Esophagus muscularis mucosa (tissue), 4 donors: Measurements from ENCODE around the gene UMOD. TPM values are rescaled to one million over a fixed set of nuclear protein-coding genes. Genes with fewer than 3 reads are reported as not detected.
"Not testable (repeated sequence)": the region's sequence is repeated elsewhere in the genome, so short reads cannot be mapped to it uniquely, and the experiment has no call there.

Experiments used
- DNase-seq: peaks from one replicate; pipeline ENCODE4 v3.0.0-alpha.2; 2017; ENCODE audit errors: extremely low spot score
- H3K27ac ChIP-seq, 4 donors: fragments of 200-600 bp; sonication (generic); replicated peaks in 1 of 4; 1 replicate in 3 of 4; 2 replicates in 1 of 4; pipeline ENCODE4 v1.5.1; 2016 to 2019; ENCODE audit warnings: mild to moderate bottlenecking in 1 of 4
- H3K27me3 ChIP-seq, 4 donors: fragments of 200-600 bp; sonication (generic); one replicate each; pipeline versions ENCODE4 v1.5.1 to v1.6.0; 2016 to 2019
- H3K36me3 ChIP-seq, 4 donors: fragments of 200-600 bp; sonication (generic); one replicate each; pipeline ENCODE4 v1.5.1; 2016 to 2019
- H3K4me1 ChIP-seq, 4 donors: fragments of 200-600 bp; sonication (generic); one replicate each; pipeline ENCODE4 v1.5.1; 2016 to 2019
- H3K4me3 ChIP-seq, 4 donors: fragments of 200-600 bp; sonication (generic); 1 replicate in 2 of 4; 2 replicates in 2 of 4; pipeline ENCODE4 v1.5.1; 2016 to 2019; ENCODE audit warnings: mild to moderate bottlenecking in 4 of 4, moderate library complexity in 1 of 4
- H3K9me3 ChIP-seq, 4 donors: fragments of 200-600 bp; sonication (generic); 1 replicate in 3 of 4; 2 replicates in 1 of 4; pipeline ENCODE4 v1.5.1; 2016 to 2019
- EP300 ChIP-seq: sonication (generic); formaldehyde crosslinking; IDR thresholded peaks from one replicate; pipeline ENCODE4 v1.6.1; 2017; ENCODE audit warnings: antibody characterized with exemption
- POLR2A ChIP-seq: fragments of 450-650 bp; IDR thresholded peaks from one replicate; pipeline ENCODE4 v1.6.1; 2017; ENCODE audit warnings: antibody characterized with exemption, moderate library complexity, mild to moderate bottlenecking, low read depth
- POLR2AphosphoS5 ChIP-seq, 2 donors: sonication (generic); formaldehyde crosslinking; IDR thresholded peaks; one replicate each; pipeline ENCODE4 v1.6.1; 2017; ENCODE audit warnings: antibody characterized with exemption in 2 of 2
- WGBS: methylation state at CpG from one replicate; pipeline ENCODE4 v1.1.5; 2018; 5-methylcytosine and 5-hydroxymethylcytosine counted together
- intact Hi-C: fragments of 100-400 bp; cut with DNase I; formaldehyde crosslinking; loops from one replicate; pipeline ENCODE4 v1.15.1; 2023
- total RNA-seq, 4 donors: library from RNA; depleted of rRNA; stranded (reverse); fragments of >200 nt; gene quantifications; one replicate each; pipeline versions ENCODE4 v1.1.0 to v1.2.1, GENCODE V29; 2016
- TF ChIP-seq, protein P1 (sequence below), 3 experiments: fragments of 200-600 bp in 2 of 3; fragments of 450-650 bp in 1 of 3; sonication (generic) in 2 of 3; IDR thresholded peaks; one replicate each; pipeline ENCODE4 v1.5.1; 2017 to 2019; ENCODE audit warnings: antibody characterized with exemption in 3 of 3, mild to moderate bottlenecking in 2 of 3, moderate library complexity in 1 of 3

UMOD gene
- total RNA-seq, 4 donors from 2014 or later = not detected

DNA sequence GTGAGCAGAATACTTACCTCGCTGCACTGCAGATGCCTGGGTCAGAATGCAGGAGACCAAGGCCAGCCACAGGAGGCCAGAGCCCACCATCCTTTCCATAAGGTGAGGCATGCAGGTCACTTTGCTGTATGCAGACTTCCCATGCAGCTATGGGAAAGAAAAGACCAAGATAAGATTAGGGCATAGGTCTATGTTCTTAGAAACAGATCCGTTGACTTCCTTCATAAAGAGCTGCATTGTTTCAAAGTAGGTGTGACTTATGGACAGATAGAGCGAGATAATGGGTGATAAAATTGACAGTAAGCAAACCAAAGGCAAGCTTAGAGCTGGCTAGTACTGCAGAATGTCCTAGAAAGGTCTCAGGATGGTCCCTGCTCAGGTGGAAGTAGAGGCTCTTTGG, 26.2 kb downstream of the UMOD start:
- Histone ChIP-seq H3K36me3 (no peaks in the 10 kb centered on the region), H3K27ac (no peak overlapping the region), H3K9me3 (no peaks in the 10 kb centered on the region), H3K4me1 (no peaks in the 10 kb centered on the region), H3K4me3 (no peak overlapping the region), H3K27me3 (peaks cover 0 to 3% (median 0%) of the 10 kb centered on the region in 4 donors)
- DNase-seq = no peak
- 65% methylated on average over 3 of the region's 3 CpGs for WGBS
- intact Hi-C loops = loop anchor here (10.0 kb wide), 1 partner anchor 58 kb away; no protein-coding TSS in a partner anchor
- TF ChIP-seq, protein P1, sequence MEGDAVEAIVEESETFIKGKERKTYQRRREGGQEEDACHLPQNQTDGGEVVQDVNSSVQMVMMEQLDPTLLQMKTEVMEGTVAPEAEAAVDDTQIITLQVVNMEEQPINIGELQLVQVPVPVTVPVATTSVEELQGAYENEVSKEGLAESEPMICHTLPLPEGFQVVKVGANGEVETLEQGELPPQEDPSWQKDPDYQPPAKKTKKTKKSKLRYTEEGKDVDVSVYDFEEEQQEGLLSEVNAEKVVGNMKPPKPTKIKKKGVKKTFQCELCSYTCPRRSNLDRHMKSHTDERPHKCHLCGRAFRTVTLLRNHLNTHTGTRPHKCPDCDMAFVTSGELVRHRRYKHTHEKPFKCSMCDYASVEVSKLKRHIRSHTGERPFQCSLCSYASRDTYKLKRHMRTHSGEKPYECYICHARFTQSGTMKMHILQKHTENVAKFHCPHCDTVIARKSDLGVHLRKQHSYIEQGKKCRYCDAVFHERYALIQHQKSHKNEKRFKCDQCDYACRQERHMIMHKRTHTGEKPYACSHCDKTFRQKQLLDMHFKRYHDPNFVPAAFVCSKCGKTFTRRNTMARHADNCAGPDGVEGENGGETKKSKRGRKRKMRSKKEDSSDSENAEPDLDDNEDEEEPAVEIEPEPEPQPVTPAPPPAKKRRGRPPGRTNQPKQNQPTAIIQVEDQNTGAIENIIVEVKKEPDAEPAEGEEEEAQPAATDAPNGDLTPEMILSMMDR (IDR thresholded peaks at IDR 0.05) = no peak
- TF ChIP-seq POLR2AphosphoS5 (IDR thresholded peaks at IDR 0.05) (no peak), POLR2A (no peak), EP300 (no peak)

- TF ChIP-seq POLR2AphosphoS5 (IDR thresholded peaks at IDR 0.05) (no peak), EP300 (no peak), POLR2A (no peak)
- TF ChIP-seq, protein P1 (IDR thresholded peaks at IDR 0.05) = no peak
- intact Hi-C loops = loop anchor here (10.0 kb wide), 1 partner anchor 60 kb away; no protein-coding TSS in a partner anchor
- H3K36me3 ChIP-seq = no peaks in the 10 kb centered on the region
- H3K4me3 ChIP-seq = no peak overlapping the region
- H3K4me1 ChIP-seq = no peaks in the 10 kb centered on the region
- no peak for DNase-seq
- H3K27ac ChIP-seq = no peak overlapping the region
- 45% methylated on average over 3 of the region's 3 CpGs for WGBS
- peaks cover 0 to 3% (median 0%) of the 10 kb centered on the region in 4 donors for H3K27me3 ChIP-seq
- no peaks in the 10 kb centered on the region for H3K9me3 ChIP-seq
These were observed 27.5 kb downstream of the UMOD start for GRCh38 chr16:20325005-20325404.

DNA sequence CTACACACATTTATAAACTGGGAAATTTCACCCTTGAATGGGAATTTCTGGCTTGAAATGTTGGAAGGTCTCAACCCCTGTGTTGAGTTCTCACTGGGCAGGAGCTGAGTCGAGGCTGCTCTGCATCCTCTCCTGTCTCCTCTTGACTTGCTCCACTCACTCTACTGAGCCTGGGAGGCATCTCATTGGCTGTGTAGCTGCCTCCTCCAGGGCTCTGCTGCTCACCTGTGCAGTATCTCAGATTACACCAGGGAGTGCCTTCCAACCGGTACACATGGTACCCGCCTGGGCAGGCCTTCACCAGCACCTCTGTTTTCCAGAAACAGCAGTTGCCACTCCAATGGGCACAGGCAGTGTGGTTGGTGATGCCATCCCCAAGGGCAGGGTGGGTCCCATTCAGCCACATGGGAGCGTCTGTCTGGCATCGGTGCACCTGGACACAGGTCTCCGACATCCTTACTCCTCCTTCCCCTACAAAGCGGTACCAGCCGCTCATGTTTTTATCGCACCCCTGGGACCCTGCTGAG, 28.9 kb downstream of the UMOD start:
- TF ChIP-seq EP300 (no peak), POLR2AphosphoS5 (IDR thresholded peaks at IDR 0.05) (no peak), POLR2A (no peak)
- TF ChIP-seq, protein P1 (IDR thresholded peaks at IDR 0.05) = no peak
- 77% methylated on average over 9 of the region's 9 CpGs for WGBS
- H3K4me1 ChIP-seq = no peaks in the 10 kb centered on the region

DNA sequence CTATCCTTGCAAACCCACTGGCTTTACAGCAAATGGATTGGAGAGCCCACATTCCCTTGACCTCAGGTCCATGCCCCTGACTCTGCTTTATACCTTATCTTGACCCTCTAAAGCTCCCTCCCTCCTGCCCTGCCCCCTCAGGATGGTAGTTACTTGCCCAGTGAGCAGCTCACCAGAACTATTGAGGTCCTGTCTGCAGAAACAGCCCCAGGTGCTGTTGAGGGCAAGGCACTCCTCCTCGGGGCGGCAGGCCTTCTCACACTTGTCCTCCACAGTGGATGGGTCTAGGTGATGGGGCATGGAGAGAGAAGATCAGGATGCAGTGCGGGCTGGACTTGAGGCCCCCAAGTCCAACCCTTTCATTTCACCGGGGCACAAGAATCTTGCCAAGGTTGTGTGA, 29.8 kb downstream of the UMOD start:
- TF ChIP-seq EP300 (no peak), POLR2AphosphoS5 (IDR thresholded peaks at IDR 0.05) (no peak), POLR2A (no peak)
- TF ChIP-seq, protein P1 (IDR thresholded peaks at IDR 0.05) = no peak
- Histone ChIP-seq H3K4me3 (no peak overlapping the region), H3K27ac (no peak overlapping the region), H3K4me1 (no peaks in the 10 kb centered on the region), H3K36me3 (no peaks in the 10 kb centered on the region), H3K9me3 (no peaks in the 10 kb centered on the region), H3K27me3 (peaks cover 0 to 3% (median 0%) of the 10 kb centered on the region in 4 donors)
- intact Hi-C loops = loop anchor here (10.0 kb wide), 1 partner anchor 62 kb away; no protein-coding TSS in a partner anchor
- DNase-seq = no peak
- WGBS = 92% methylated on average over 4 of the region's 4 CpGs

More for the DNA sequence above, 28.9 kb downstream of the UMOD start:
- no peaks in the 10 kb centered on the region for H3K36me3 ChIP-seq
- no peak for DNase-seq
- intact Hi-C loops = loop anchor here (10.0 kb wide), 1 partner anchor 61 kb away; no protein-coding TSS in a partner anchor
- no peak overlapping the region for H3K4me3 ChIP-seq
- H3K27me3 ChIP-seq = peaks cover 0 to 3% (median 0%) of the 10 kb centered on the region in 4 donors
- H3K9me3 ChIP-seq = no peaks in the 10 kb centered on the region
- no peak overlapping the region for H3K27ac ChIP-seq

- Histone ChIP-seq H3K27me3 (peaks cover 0 to 3% (median 0%) of the 10 kb centered on the region in 4 donors), H3K4me1 (no peaks in the 10 kb centered on the region), H3K27ac (no peak overlapping the region), H3K36me3 (no peaks in the 10 kb centered on the region), H3K9me3 (no peaks in the 10 kb centered on the region), H3K4me3 (no peak overlapping the region)
- intact Hi-C loops = loop anchor here (10.0 kb wide), 1 partner anchor 63 kb away; no protein-coding TSS in a partner anchor
- TF ChIP-seq POLR2A = no peak
- TF ChIP-seq POLR2AphosphoS5 (IDR thresholded peaks at IDR 0.05) = no peak
- no peak for TF ChIP-seq EP300
- TF ChIP-seq, protein P1 (IDR thresholded peaks at IDR 0.05) = no peak
- WGBS = 88% methylated on average over 1 of the region's 1 CpG
- no peak for DNase-seq
These were observed 30.8 kb downstream of the UMOD start for GRCh38 chr16:20321671-20322070.

- 94% methylated on average over 2 of the region's 2 CpGs for WGBS
- H3K4me1 ChIP-seq, H3K36me3 ChIP-seq, H3K27me3 ChIP-seq, H3K27ac ChIP-seq, H3K9me3 ChIP-seq, DNase-seq, H3K4me3 ChIP-seq: not testable (repeated sequence)
- intact Hi-C loops = loop anchor here (10.0 kb wide), 1 partner anchor 64 kb away; no protein-coding TSS in a partner anchor
These were observed 31.5 kb downstream of the UMOD start for GRCh38 chr16:20321051-20321450.
